MV-4-11 (cell line): Measurements from ENCODE around the gene PYGO1.
"Not testable (repeated sequence)": the region's sequence is repeated elsewhere in the genome, so short reads cannot be mapped to it uniquely, and the experiment has no call there.

ENCODE experiments used
- DNase-seq: peaks from one replicate; lab custom pipeline; 2025; lab: John Stamatoyannopoulos, UW

Gene PYGO1

DNA sequence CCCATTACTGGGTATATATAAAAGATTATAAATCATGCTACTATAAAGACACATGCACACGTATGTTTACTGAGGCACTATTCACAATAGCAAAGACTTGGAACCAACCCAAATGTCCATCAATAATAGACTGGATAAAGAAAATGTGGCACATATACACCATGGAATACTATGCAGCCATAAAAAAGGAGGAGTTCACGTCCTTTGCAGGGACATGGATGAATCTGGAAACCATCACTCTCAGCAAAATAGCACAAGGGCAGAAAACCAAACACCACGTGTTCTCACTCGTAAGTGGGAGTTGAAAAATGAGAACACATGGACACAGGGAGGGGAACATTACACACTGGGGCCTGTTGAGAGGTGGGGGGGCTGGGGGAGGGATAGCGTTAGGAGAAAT, 82.7 kb downstream of the PYGO1 start:
- DNase-seq, result not testable (repeated sequence)

DNA sequence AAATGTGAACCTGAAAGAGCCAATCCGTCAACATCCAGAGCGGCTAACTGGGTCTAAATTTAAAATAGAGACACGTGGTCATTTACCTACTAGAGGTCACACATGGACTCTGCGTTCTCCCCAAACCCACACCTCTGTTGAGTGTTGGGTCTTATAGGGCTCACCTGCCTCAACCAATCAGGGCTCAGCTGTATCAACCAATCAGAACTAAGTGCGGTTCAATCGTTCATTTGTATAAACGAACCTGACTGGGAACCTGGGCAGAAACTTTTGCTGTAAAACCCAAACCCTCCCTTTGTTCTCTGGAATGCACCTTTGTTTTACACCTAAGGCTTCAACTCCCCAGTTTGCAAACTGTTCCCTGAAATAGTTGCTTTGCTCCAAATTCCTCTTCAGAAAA, 89.0 kb downstream of the PYGO1 start:
- DNase-seq, result no peak

DNA sequence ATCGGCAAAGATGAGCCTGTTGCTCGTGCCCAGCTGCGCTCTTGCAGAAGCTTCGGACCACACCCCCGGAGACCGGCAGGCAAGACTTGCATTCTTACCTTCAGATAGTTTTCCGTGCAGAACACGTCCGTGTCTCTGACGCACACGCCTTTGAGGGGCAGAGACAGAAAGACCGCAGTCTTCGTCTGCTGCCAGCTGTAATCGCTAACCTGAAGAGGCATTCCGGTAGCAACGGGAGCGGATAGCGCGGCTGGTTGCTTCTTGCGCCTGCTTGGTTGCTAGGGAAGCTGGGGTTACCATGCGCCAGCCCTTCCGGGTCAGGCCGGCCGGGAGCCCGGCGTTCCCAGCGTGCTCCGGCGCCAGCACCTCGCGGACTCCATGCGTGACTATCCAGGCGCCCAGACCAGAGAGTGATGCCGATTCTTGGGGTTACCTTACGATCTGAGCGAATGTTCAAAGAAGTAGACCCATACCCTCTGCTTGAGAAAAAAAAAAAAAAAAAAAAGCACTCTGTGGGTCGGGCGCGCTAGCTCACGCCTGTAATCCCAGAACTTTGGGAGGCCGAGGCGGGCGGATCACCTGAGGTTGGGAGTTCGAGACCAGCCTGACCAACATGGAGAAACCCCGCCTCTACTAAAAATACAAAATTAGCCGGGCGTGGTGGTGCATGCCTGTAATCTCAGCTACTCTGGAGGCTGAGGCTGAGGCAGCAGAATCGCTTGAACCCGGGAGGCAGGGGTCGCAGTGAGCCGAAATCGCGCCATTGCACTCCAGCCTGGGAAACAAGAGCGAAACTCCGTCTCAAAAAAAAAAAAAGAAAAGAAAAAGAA, 89.8 kb downstream of the PYGO1 start:
- peak; percentile 80 for DNase-seq

DNA sequence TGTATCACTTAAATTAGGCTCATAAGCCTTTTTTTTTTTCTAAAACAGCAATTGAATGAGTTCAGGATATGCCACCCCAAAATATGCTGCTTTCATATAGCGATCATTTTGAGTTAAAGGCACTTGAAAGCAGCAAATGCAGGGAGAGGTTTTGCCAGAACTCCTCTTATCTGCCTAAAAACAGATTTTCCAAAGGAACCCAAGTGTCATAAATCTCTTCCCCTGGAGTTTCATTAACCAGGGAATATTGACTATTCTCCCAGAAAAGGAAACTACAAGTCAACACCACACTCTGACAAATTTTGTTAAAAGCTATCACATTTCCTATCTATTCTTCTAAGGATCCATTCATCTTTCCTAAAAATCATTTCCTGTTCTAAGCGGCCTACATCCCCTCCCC, 91.4 kb downstream of the PYGO1 start:
- DNase-seq, result no peak

DNA sequence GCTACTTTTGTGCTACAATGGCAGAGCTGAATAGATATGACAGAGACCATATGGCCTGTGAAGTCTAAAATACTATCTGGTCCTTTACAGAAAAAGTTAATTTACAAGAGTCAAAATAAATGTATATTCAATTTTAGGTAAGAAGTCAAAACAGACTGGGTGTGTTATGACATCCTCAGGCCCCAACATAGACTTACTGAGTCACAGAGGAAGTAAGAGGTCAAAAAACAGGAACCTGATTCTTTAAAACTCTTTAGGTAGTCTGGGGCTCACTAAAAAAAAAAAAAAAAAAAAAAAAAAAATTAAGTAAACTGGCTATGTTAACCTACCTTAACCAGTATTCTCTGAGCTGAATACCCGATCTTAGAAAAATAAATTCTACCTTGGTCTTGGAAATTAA, 93.2 kb downstream of the PYGO1 start:
- peak; percentile 88 for DNase-seq

DNA sequence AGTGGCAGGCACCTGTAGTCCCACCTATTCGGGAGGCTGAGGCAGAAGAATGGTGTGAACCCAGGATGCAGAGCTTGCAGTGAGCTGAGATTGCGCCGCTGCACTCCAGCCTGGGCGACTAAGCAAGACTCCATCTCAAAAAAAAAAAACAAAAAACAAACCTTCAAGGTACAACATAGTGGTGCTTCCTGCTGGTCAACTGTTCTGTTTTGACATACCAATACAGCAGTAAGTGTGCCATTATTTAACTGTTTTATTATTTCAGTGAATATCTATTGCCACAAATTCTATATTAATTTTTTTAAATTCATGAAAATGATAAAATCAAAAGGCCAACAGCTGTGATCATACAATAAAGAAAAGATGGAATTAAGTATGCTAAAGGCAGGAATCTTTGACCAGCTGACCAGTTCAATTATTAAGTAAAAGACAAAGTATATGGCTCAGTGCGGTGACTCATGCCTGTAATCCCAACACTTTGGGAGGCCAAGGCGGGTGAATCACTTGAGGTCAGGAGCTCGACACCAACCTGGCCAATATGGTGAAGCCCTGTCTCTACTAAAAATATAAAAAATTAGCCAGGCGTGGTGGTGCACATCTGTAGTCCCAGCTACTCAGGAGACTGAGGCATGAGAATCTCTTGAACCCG, 99.1 kb downstream of the PYGO1 start:
- DNase-seq, result peak; percentile 15
